Uterus (tissue), 4 donors: ENCODE measurements around the gene RALGAPB. TPM values are rescaled to one million over a fixed set of nuclear protein-coding genes. Genes with fewer than 3 reads are reported as not detected.

Experiments used
- DNase-seq, 2 donors: peaks; one replicate each; pipeline ENCODE4 v3.0.0-alpha.2; 2019 to 2020
- H3K27ac ChIP-seq, 2 donors: fragments of 200-600 bp; sonication (generic); 1 replicate in 1 of 2; 2 replicates in 1 of 2; pipeline ENCODE4 v1.5.1; 2016 to 2018
- H3K27me3 ChIP-seq, 2 donors: fragments of 200-600 bp; sonication (generic); one replicate each; pipeline ENCODE4 v1.5.1; 2018 to 2019; ENCODE audit warnings: control low read depth in 1 of 2
- H3K36me3 ChIP-seq, 2 donors: fragments of 200-600 bp; sonication (generic); one replicate each; pipeline ENCODE4 v1.5.1; 2019; ENCODE audit warnings: control low read depth in 1 of 2
- H3K4me1 ChIP-seq, 2 donors: fragments of 200-600 bp; sonication (generic); one replicate each; pipeline ENCODE4 v1.5.1; 2018 to 2019; ENCODE audit warnings: control low read depth in 1 of 2
- H3K4me3 ChIP-seq, 2 donors: fragments of 200-600 bp; sonication (generic); 1 replicate in 1 of 2; 2 replicates in 1 of 2; pipeline ENCODE4 v1.5.1; 2018 to 2019; ENCODE audit warnings: mild to moderate bottlenecking in 1 of 2
- H3K9me3 ChIP-seq, 2 donors: fragments of 200-600 bp; sonication (generic); one replicate each; pipeline ENCODE4 v1.5.1; 2019; ENCODE audit warnings: control low read depth in 1 of 2
- POLR2A ChIP-seq, 2 donors: fragments of 450-650 bp; IDR thresholded peaks; one replicate each; pipeline ENCODE4 v1.6.1; 2016; ENCODE audit warnings: antibody characterized with exemption in 2 of 2, mild to moderate bottlenecking in 1 of 2, moderate library complexity in 1 of 2
- intact Hi-C: fragments of 100-400 bp; cut with DNase I; formaldehyde crosslinking; loops from one replicate; pipeline ENCODE4 v1.15.1; 2023; ENCODE audit warnings: low total_unique reads
- total RNA-seq, 4 donors: library from RNA; depleted of rRNA in 3 of 4; stranded (reverse); fragments of >200 nt in 3 of 4; gene quantifications; one replicate each; pipeline versions ENCODE4 v1.1.0 to v1.2.4, GENCODE V29; 2014 to 2023
- TF ChIP-seq, protein P1 (sequence below), 4 experiments: fragments of 200-600 bp in 2 of 4; fragments of 450-650 bp in 2 of 4; sonication (generic) in 2 of 4; IDR thresholded peaks; one replicate each; pipeline ENCODE4 v1.5.1; 2016 to 2019; ENCODE audit warnings: antibody characterized with exemption in 4 of 4, mild to moderate bottlenecking in 2 of 4, moderate library complexity in 1 of 4
- donor health status: DM: yes; HTN: yes; CAD: no.

Gene RALGAPB
- total RNA-seq, 4 donors from 2014 or later = 27.4 to 57.0 (median 39.9) TPM

GRCh38 chr20:38557174-38557573 lies 84.5 kb downstream of the RALGAPB start:
- Histone ChIP-seq H3K9me3 (no peaks in the 10 kb centered on the region), H3K27ac (no peak overlapping the region), H3K27me3 (no peaks in the 10 kb centered on the region), H3K4me1 (no peaks in the 10 kb centered on the region), H3K4me3 (no peak overlapping the region), H3K36me3 (no peaks in the 10 kb centered on the region)
- no peak for DNase-seq
- no peak for TF ChIP-seq POLR2A (IDR thresholded peaks at IDR 0.05)
- intact Hi-C loops = no loop called here

DNA sequence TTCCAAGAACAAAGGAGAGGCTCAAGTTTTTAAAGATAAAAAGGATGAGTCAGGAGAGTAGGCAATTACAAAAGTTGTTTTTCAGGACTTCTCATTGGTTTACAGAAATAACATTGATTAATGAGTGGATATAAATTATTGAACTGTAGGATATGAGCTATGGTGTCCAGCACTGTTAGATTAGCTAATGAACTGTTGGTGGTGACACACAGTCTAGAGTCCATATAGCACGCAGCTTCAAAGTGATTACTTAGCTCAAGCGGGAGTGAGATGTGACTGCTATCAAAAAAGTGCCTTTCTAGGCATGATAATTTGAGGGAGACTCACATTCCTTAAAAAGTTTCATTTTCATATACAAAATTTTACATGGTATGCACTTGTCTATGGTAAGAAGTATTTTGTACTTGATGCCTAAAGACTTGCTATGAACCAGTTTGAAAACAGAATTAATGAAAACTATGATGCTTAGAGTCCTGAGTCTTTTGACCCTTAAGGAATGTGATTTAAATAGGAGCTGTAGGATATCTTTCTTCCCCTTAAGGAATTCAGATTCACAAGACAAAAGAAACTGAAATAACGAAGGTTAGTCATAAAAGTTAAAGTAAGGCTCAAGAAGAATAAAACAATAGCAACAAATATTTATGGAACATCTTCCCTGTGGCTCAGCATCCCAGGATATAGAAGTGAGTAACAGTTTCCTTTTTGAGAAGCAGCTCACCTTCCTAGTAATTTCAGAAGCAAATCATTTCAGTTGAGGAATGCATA lies 86.1 kb downstream of the RALGAPB start:
- Histone ChIP-seq H3K36me3 (no peaks in the 10 kb centered on the region), H3K27ac (no peak overlapping the region), H3K27me3 (no peaks in the 10 kb centered on the region), H3K4me3 (no peak overlapping the region), H3K9me3 (no peaks in the 10 kb centered on the region), H3K4me1 (no peaks in the 10 kb centered on the region)
- TF ChIP-seq, protein P1, sequence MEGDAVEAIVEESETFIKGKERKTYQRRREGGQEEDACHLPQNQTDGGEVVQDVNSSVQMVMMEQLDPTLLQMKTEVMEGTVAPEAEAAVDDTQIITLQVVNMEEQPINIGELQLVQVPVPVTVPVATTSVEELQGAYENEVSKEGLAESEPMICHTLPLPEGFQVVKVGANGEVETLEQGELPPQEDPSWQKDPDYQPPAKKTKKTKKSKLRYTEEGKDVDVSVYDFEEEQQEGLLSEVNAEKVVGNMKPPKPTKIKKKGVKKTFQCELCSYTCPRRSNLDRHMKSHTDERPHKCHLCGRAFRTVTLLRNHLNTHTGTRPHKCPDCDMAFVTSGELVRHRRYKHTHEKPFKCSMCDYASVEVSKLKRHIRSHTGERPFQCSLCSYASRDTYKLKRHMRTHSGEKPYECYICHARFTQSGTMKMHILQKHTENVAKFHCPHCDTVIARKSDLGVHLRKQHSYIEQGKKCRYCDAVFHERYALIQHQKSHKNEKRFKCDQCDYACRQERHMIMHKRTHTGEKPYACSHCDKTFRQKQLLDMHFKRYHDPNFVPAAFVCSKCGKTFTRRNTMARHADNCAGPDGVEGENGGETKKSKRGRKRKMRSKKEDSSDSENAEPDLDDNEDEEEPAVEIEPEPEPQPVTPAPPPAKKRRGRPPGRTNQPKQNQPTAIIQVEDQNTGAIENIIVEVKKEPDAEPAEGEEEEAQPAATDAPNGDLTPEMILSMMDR (IDR thresholded peaks at IDR 0.05) = no peak
- TF ChIP-seq POLR2A (IDR thresholded peaks at IDR 0.05) = no peak
- DNase-seq = no peak
- intact Hi-C loops = no loop called here

DNA sequence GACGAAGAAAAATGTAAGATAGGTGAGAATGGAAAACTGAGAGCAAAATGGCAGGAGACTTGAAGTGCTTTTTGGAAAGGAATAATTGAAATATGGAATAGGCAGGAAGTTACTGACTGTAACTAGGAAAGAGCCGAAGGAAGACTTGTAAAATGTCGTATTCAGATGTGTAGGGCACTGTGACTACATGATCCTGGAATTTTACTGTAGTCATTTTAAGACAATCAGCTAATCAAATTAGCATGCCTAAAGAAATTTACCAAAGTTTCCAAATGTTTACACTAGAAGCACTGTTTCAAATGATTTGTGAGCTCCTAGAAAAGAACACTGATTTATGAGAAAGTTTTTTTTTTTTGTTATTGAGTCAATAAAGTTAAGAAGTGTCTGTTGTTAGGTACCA lies 87.1 kb downstream of the RALGAPB start:
- intact Hi-C loops = no loop called here
- no peak for DNase-seq
- no peaks in the 10 kb centered on the region for H3K9me3 ChIP-seq
- TF ChIP-seq, protein P1 (IDR thresholded peaks at IDR 0.05) = no peak
- TF ChIP-seq POLR2A (IDR thresholded peaks at IDR 0.05) = no peak
- H3K27ac ChIP-seq = no peak overlapping the region
- no peaks in the 10 kb centered on the region for H3K36me3 ChIP-seq
- H3K27me3 ChIP-seq = no peaks in the 10 kb centered on the region
- H3K4me3 ChIP-seq = no peak overlapping the region
- no peaks in the 10 kb centered on the region for H3K4me1 ChIP-seq

- Histone ChIP-seq H3K36me3 (no peaks in the 10 kb centered on the region), H3K9me3 (no peaks in the 10 kb centered on the region), H3K27me3 (no peaks in the 10 kb centered on the region), H3K27ac (no peak overlapping the region), H3K4me3 (no peak overlapping the region), H3K4me1 (no peaks in the 10 kb centered on the region)
- TF ChIP-seq, protein P1 (IDR thresholded peaks at IDR 0.05) = no peak
- TF ChIP-seq POLR2A (IDR thresholded peaks at IDR 0.05) = no peak
- intact Hi-C loops = no loop called here
- DNase-seq = no peak
Measured at GRCh38 chr20:38563802-38564431, 91.3 kb downstream of the RALGAPB start.

- H3K4me3 ChIP-seq = no peak overlapping the region
- H3K27ac ChIP-seq = no peak overlapping the region
- no peaks in the 10 kb centered on the region for H3K9me3 ChIP-seq
- TF ChIP-seq, protein P1 (IDR thresholded peaks at IDR 0.05) = no peak
- no peak for TF ChIP-seq POLR2A (IDR thresholded peaks at IDR 0.05)
- H3K27me3 ChIP-seq = no peaks in the 10 kb centered on the region
- DNase-seq = no peak
- no peaks in the 10 kb centered on the region for H3K4me1 ChIP-seq
- no peaks in the 10 kb centered on the region for H3K36me3 ChIP-seq
- intact Hi-C loops = no loop called here
Measured at GRCh38 chr20:38564680-38565079, 92.0 kb downstream of the RALGAPB start.
